Fibroblast of mammary gland (primary cell): Measurements from ENCODE around the gene LARGE1.

Source experiments
- DNase-seq: peaks from one replicate; pipeline ENCODE4 v3.0.0-alpha.2; 2010; ENCODE audit warnings: low read depth
- H3K4me3 ChIP-seq: 2 replicates; pipeline ENCODE4 v1.5.1; 2011; ENCODE audit warnings: low read depth, mild to moderate bottlenecking, low read length, moderate library complexity; ENCODE audit not compliant: control insufficient read depth
- CTCF ChIP-seq: conservative IDR thresholded peaks from 2 replicates; pipeline ENCODE4 v1.5.1; 2011; ENCODE audit warnings: low read depth, low read length, inconsistent platforms; ENCODE audit not compliant: control insufficient read depth, insufficient read depth

The LARGE1 gene

GRCh38 chr22:33653532-33654063 lies 266.7 kb downstream of the LARGE1 start:
- no peak for DNase-seq
- H3K4me3 ChIP-seq = no peak overlapping the region
- TF ChIP-seq CTCF = no peak

- no peak overlapping the region for H3K4me3 ChIP-seq
- TF ChIP-seq CTCF = no peak
- DNase-seq = peak; percentile 18
Observed at GRCh38 chr22:33652615-33653014, 267.7 kb downstream of the LARGE1 start.

- no peak for TF ChIP-seq CTCF
- H3K4me3 ChIP-seq = no peak overlapping the region
- no peak for DNase-seq
Observed at GRCh38 chr22:33650244-33650643, 270.0 kb downstream of the LARGE1 start.

- no peak for DNase-seq
- TF ChIP-seq CTCF = no peak
- H3K4me3 ChIP-seq = no peak overlapping the region
Observed at GRCh38 chr22:33648478-33648877, 271.8 kb downstream of the LARGE1 start.

- no peak overlapping the region for H3K4me3 ChIP-seq
- DNase-seq = no peak
- TF ChIP-seq CTCF = no peak
Observed at GRCh38 chr22:33640900-33641299, 279.4 kb downstream of the LARGE1 start.

GRCh38 chr22:33639588-33640254 lies 280.6 kb downstream of the LARGE1 start:
- no peak for DNase-seq
- H3K4me3 ChIP-seq = no peak overlapping the region
- TF ChIP-seq CTCF = no peak
